Measurements from ENCODE around the gene ANTXR2. TPM values are rescaled to one million over a fixed set of nuclear protein-coding genes. Genes with fewer than 3 reads are reported as not detected.

The ANTXR2 gene
- total and polyA plus RNA-seq, 2 of the 13 experiments (the other 11 are each of a cell fraction or from before 2014, with no cell fraction given), result 4.6 to 14.5 TPM

GRCh38 chr4:80103629-80104028 lies 30.6 kb upstream of the ANTXR2 start:
- no peak for ATAC-seq
- Histone ChIP-seq H3K4me3 (replicated peaks in 1 of 3; ENCODE audit: insufficient read depth in 1 of 3, low read depth in 2 of 3, low read length in 3 of 3) (no peak overlapping the region), H3K36me3 (replicated peaks in 1 of 2; ENCODE audit: control insufficient read depth in 1 of 2, insufficient read depth in 2 of 2, low read length in 2 of 2) (no peaks in the 10 kb centered on the region), H3K4me1 (ENCODE audit: insufficient read depth, low read length) (no peaks in the 10 kb centered on the region), H3K9me3 (ENCODE audit: low read length) (peaks cover 14% of the 10 kb centered on the region; the same call in 1 of the 2 replicates), H3K27me3 (ENCODE audit: control insufficient read depth in 1 of 2, insufficient read depth in 2 of 2, low read length in 2 of 2) (no peaks in the 10 kb centered on the region), H3K9ac (ENCODE audit: insufficient read depth, low read depth, low read length) (no peak overlapping the region), H3K27ac (ENCODE audit: extremely low read length, insufficient read depth, low read length) (no peak overlapping the region), H4K20me1 (ENCODE audit: insufficient read depth, low read length) (no peaks in the 10 kb centered on the region), H3K4me2 (ENCODE audit: low read depth, low read length) (no peak overlapping the region), H3K79me2 (ENCODE audit: insufficient read depth, low read length) (no peaks in the 10 kb centered on the region), H2AFZ (ENCODE audit: low read length) (no peak overlapping the region)
- 18% methylated on average over 2 of the region's 2 CpGs for WGBS (ENCODE audit: low lambda C conversion rate)
- ChIA-PET CTCF (ENCODE audit: low intra/inter-chr PET ratio, low total read pairs) (no interaction called here), POLR2A (no interaction called here)
- BruUV-seq (replicated peaks), result no TSS peak
- intact Hi-C loops (cut with micrococcal nuclease; ENCODE audit: unreplicated experiment) (no loop called here), in situ Hi-C loops (cut with HindIII; ENCODE audit: extremely low pct_ligation_motif_present, low pct_unique_long_range_greater_than_20kb) (no loop called here)
- no peak for DNase-seq (ENCODE audit: low spot score)
- FAIRE-seq, result no peak
- no peak for TF ChIP-seq MAFF (IDR thresholded peaks at IDR 0.05; ENCODE audit: low read depth, low read length)
- no peak for TF ChIP-seq ZNF615 (CRISPR knock-in tag; IDR thresholded peaks at IDR 0.05; ENCODE audit: borderline replicate concordance)
- TF ChIP-seq TEAD3 (CRISPR knock-in tag; optimal IDR thresholded peaks at IDR 0.05; ENCODE audit: borderline replicate concordance), result no peak
- no peak for TF ChIP-seq ZMYM4 (CRISPR knock-in tag; IDR thresholded peaks at IDR 0.05)
- TF ChIP-seq ZNF598 (CRISPR knock-in tag; IDR thresholded peaks at IDR 0.05; ENCODE audit: borderline replicate concordance), result no peak
- TF ChIP-seq ESRRA (CRISPR knock-in tag; IDR thresholded peaks at IDR 0.05; ENCODE audit: low read depth), result no peak
- no peak for TF ChIP-seq ZNF703 (CRISPR knock-in tag; IDR thresholded peaks at IDR 0.05; ENCODE audit: borderline replicate concordance)
- TF ChIP-seq CBFB (CRISPR knock-in tag; IDR thresholded peaks at IDR 0.05), result no peak
- no peak for TF ChIP-seq HOXA5 (CRISPR knock-in tag; IDR thresholded peaks at IDR 0.05)
- TF ChIP-seq STAG1 (CRISPR knock-in tag; IDR thresholded peaks at IDR 0.05), result no peak
- TF ChIP-seq KAT2B (IDR thresholded peaks at IDR 0.05; ENCODE audit: borderline replicate concordance, low read depth, low read length), result no peak
- TF ChIP-seq ZNF232 (CRISPR knock-in tag; IDR thresholded peaks at IDR 0.05; ENCODE audit: borderline replicate concordance), result no peak
- TF ChIP-seq, protein P1, sequence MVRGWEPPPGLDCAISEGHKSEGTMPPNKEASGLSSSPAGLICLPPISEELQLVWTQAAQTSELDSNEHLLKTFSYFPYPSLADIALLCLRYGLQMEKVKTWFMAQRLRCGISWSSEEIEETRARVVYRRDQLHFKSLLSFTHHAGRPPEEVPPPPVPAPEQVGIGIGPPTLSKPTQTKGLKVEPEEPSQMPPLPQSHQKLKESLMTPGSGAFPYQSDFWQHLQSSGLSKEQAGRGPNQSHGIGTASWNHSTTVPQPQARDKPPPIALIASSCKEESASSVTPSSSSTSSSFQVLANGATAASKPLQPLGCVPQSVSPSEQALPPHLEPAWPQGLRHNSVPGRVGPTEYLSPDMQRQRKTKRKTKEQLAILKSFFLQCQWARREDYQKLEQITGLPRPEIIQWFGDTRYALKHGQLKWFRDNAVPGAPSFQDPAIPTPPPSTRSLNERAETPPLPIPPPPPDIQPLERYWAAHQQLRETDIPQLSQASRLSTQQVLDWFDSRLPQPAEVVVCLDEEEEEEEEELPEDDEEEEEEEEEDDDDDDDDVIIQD (CRISPR knock-in tag; IDR thresholded peaks at IDR 0.05; ENCODE audit: low read depth), result no peak

Measured in HepG2 (cell line).